ENCODE data around the gene C3orf80.

GRCh38 chr3:160195106-160195505, 30.1 kb upstream of the C3orf80 start:
- TF ChIP-seq POLR2AphosphoS5 (IDR thresholded peaks at IDR 0.05) (no peak), POLR2A (IDR thresholded peaks at IDR 0.05) (no peak), CTCF (IDR thresholded peaks at IDR 0.05) (no peak)

Measured in sigmoid colon (tissue), 4 donors.